Endodermal cell (in vitro differentiated cells): ENCODE results near the gene RIMS3. TPM values are rescaled to one million over a fixed set of nuclear protein-coding genes. Genes with fewer than 3 reads are reported as not detected.

Experiments used
- DNase-seq: peaks from one replicate; pipeline ENCODE4 v3.0.0-alpha.2; 2017
- H3K27ac ChIP-seq: 2 replicates; pipeline ENCODE4 v1.5.1; 2013; ENCODE audit warnings: mild to moderate bottlenecking, low read depth, low read length, moderate library complexity
- H3K27me3 ChIP-seq: 2 replicates; pipeline ENCODE4 v1.6.1; 2013; ENCODE audit warnings: mild to moderate bottlenecking, low read length, moderate library complexity; ENCODE audit not compliant: insufficient read depth, control insufficient read depth, poor library complexity, severe bottlenecking
- H3K36me3 ChIP-seq: 2 replicates; pipeline ENCODE4 v1.7.0; 2013; ENCODE audit warnings: mild to moderate bottlenecking, low read length, moderate library complexity; ENCODE audit not compliant: control insufficient read depth, insufficient read depth
- H3K4me1 ChIP-seq: one replicate; pipeline ENCODE4 v1.7.0; 2013; ENCODE audit warnings: low read length; ENCODE audit not compliant: control insufficient read depth, insufficient read depth
- H3K4me3 ChIP-seq: 2 replicates; pipeline ENCODE4 v1.5.1; 2013; ENCODE audit warnings: mild to moderate bottlenecking, low read length, moderate library complexity
- H3K9ac ChIP-seq: 2 replicates; pipeline ENCODE4 v1.6.1; 2013; ENCODE audit warnings: mild to moderate bottlenecking, low read length, moderate library complexity; ENCODE audit not compliant: poor library complexity, severe bottlenecking; ENCODE audit errors: extremely low read depth
- H3K9me3 ChIP-seq: 2 replicates; pipeline ENCODE4 v1.6.1; 2013; ENCODE audit warnings: mild to moderate bottlenecking, low read length, moderate library complexity; ENCODE audit not compliant: control insufficient read depth
- H3K27ac Mint-ChIP-seq: 2 replicates; pipeline ENCODE4 v1.8.0; 2020; ENCODE audit warnings: mixed read lengths
- H3K27me3 Mint-ChIP-seq: 2 replicates; pipeline ENCODE4 v1.8.0; 2021; ENCODE audit warnings: mild to moderate bottlenecking, mixed read lengths; ENCODE audit not compliant: insufficient read depth
- H3K36me3 Mint-ChIP-seq: 2 replicates; pipeline ENCODE4 v1.8.0; 2020; ENCODE audit warnings: low read depth, mixed read lengths
- H3K4me1 Mint-ChIP-seq: 2 replicates; pipeline ENCODE4 v1.8.0; 2020; ENCODE audit warnings: mixed read lengths
- H3K4me3 Mint-ChIP-seq: 2 replicates; pipeline ENCODE4 v1.8.0; 2020; ENCODE audit warnings: mild to moderate bottlenecking, moderate library complexity, mixed read lengths
- H3K9me3 Mint-ChIP-seq: 2 replicates; pipeline ENCODE4 v1.8.0; 2020; ENCODE audit warnings: mild to moderate bottlenecking, mixed read lengths
- CTCF ChIP-seq: fragments of 200-600 bp; sonication (generic); conservative IDR thresholded peaks from 2 replicates; pipeline ENCODE4 v1.5.0; 2021; ENCODE audit warnings: antibody characterized with exemption, mild to moderate bottlenecking
- WGBS, 2 experiments: methylation state at CpG; one replicate each; pipeline versions ENCODE4 v1.1.5 to v1.1.7; 2013; ENCODE audit warnings: missing lambda C conversion rate in 2 of 2, mixed read lengths in 1 of 2; ENCODE audit not compliant: insufficient coverage in 1 of 2, insufficient read length in 1 of 2; 5-methylcytosine and 5-hydroxymethylcytosine counted together
- total RNA-seq, 2 donors: library from RNA; stranded (reverse); fragmentation: NEBNext Ultra II Directional in 1 of 2; extraction: Animal tissue kit (Norgen Biotek cat#: 25700) in 1 of 2; gene quantifications; 2 replicates in 1 of 2; 3 replicates in 1 of 2; pipeline ENCODE4 v1.2.1, GENCODE V29; 2021

The RIMS3 gene
- total RNA-seq, 2 donors from 2014 or later, result 8.0 to 12.0 TPM

GRCh38 chr1:40592107-40592803 is 73.2 kb downstream of the RIMS3 start:
- 84 to 89% methylated on average over 3 to 6 of the region's 6 CpGs for WGBS, 2 experiments
- peaks cover 3% of the 10 kb centered on the region for H3K27me3 Mint-ChIP-seq
- peak; percentile 49 for DNase-seq
- H3K36me3 Mint-ChIP-seq, result no peaks in the 10 kb centered on the region
- no peak overlapping the region for H3K27ac Mint-ChIP-seq
- no peaks in the 10 kb centered on the region for H3K36me3 ChIP-seq
- peaks cover 2% of the 10 kb centered on the region for H3K27me3 ChIP-seq
- no peak overlapping the region for H3K4me3 Mint-ChIP-seq
- peak; percentile 61 for TF ChIP-seq CTCF
- no peak overlapping the region for H3K9ac ChIP-seq
- no peaks in the 10 kb centered on the region for H3K4me1 ChIP-seq
- H3K4me1 Mint-ChIP-seq, result no peaks in the 10 kb centered on the region
- H3K9me3 ChIP-seq, result peaks cover 6% of the 10 kb centered on the region
- H3K9me3 Mint-ChIP-seq, result peaks cover 16% of the 10 kb centered on the region
- H3K4me3 ChIP-seq, result no peak overlapping the region
- no peak overlapping the region for H3K27ac ChIP-seq

- 85 to 100% methylated on average over 1 to 2 of the region's 2 CpGs for WGBS, 2 experiments
- Mint-ChIP-seq H3K27me3 (peaks cover 8% of the 10 kb centered on the region), H3K27ac (no peak overlapping the region), H3K4me1 (no peaks in the 10 kb centered on the region), H3K4me3 (no peak overlapping the region), H3K36me3 (no peaks in the 10 kb centered on the region), H3K9me3 (peaks cover 7% of the 10 kb centered on the region)
- Histone ChIP-seq H3K4me1 (no peaks in the 10 kb centered on the region), H3K36me3 (no peaks in the 10 kb centered on the region), H3K9me3 (no peaks in the 10 kb centered on the region), H3K27ac (no peak overlapping the region), H3K9ac (no peak overlapping the region), H3K4me3 (no peak overlapping the region), H3K27me3 (peaks cover 5% of the 10 kb centered on the region)
- no peak for DNase-seq
- no peak for TF ChIP-seq CTCF
Observed at GRCh38 chr1:40588586-40588985, 76.9 kb downstream of the RIMS3 start.

- Histone ChIP-seq H3K4me3 (no peak overlapping the region), H3K9me3 (no peaks in the 10 kb centered on the region), H3K9ac (no peak overlapping the region), H3K27me3 (peaks cover 5% of the 10 kb centered on the region), H3K27ac (no peak overlapping the region), H3K4me1 (no peaks in the 10 kb centered on the region), H3K36me3 (no peaks in the 10 kb centered on the region)
- 68 to 81% methylated on average over 2 to 6 of the region's 6 CpGs for WGBS, 2 experiments
- Mint-ChIP-seq H3K4me1 (no peaks in the 10 kb centered on the region), H3K27ac (no peak overlapping the region), H3K9me3 (no peaks in the 10 kb centered on the region), H3K27me3 (peaks cover 8% of the 10 kb centered on the region), H3K36me3 (no peaks in the 10 kb centered on the region), H3K4me3 (no peak overlapping the region)
- no peak for DNase-seq
- TF ChIP-seq CTCF, result no peak
Observed at GRCh38 chr1:40583980-40584379, 81.5 kb downstream of the RIMS3 start.
